GM19035 (cell line): ENCODE results near the gene FBXW11.

ENCODE experiments used
- ATAC-seq: cut with Tn5 transposase; IDR thresholded peaks from one replicate; pipeline ENCODE4 v1.9.1; 2021; ENCODE audit not compliant: unreplicated experiment

Gene FBXW11

DNA sequence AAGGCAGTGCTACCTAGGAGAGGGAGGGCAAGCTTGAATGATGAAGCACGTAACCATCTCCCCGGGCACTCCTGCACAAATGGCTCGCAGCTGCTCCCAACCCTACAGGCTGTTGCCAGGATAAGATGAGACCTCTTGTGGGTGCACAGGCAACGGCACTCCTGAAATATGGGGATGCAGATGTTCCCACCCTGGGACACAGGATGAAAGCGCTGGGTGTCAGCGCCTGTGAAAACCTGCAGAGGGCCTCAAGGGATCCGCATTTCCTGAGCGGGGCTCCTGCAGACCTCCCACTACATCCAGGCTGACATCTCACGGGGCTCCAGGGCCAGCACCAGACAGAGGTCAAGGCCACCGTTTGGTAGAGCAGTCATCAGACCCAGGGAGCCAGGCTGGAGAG, 160.1 kb downstream of the FBXW11 start:
- no peak for ATAC-seq

DNA sequence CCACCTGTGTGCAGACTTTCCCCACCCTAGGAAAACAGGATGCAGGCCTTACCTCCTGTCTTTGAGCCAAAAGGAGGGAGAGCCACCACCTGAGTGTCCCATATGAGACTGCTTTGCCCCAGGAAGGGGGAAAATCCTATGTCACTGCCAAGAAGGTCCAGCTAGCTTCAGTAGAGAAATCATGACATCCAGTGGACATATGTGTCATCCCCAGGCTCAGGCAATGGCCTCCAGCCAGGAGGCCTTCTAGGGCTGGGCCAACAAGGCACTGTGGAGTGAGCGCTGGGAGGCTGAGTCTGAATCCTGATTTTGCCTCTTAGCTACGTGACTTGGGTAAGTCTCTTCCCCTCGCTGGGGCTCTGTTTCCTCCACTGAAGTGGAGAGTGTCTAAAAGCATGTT, 160.6 kb downstream of the FBXW11 start:
- ATAC-seq, result no peak

GRCh38 chr5:171845040-171845630, 161.3 kb downstream of the FBXW11 start:
- no peak for ATAC-seq

GRCh38 chr5:171842777-171843328, 163.6 kb downstream of the FBXW11 start:
- no peak for ATAC-seq

GRCh38 chr5:171841984-171842776, 164.3 kb downstream of the FBXW11 start:
- no peak for ATAC-seq

GRCh38 chr5:171840711-171841522, 165.5 kb downstream of the FBXW11 start:
- ATAC-seq, result no peak

DNA sequence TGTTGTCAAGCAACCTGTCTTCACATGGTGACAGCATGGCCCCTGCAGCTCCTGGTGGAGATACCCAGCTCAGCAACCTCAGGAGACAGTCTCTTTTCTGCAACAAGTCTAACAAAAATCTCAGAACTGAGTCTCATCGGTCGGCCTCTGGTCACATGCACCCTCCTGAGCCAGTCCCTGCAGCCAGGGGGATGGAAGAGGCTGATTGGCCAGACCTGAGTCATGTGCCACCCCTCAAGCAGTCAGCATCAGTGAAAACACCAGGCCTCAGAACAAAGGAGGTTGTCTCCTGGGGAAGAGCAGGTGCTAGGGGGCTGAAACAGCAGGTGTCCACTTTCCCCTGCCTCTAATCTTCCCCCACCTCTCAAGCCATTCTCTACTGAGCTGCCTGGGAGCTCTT, 166.4 kb downstream of the FBXW11 start:
- ATAC-seq, result no peak

GRCh38 chr5:171839112-171839511, 167.3 kb downstream of the FBXW11 start:
- ATAC-seq, result no peak

DNA sequence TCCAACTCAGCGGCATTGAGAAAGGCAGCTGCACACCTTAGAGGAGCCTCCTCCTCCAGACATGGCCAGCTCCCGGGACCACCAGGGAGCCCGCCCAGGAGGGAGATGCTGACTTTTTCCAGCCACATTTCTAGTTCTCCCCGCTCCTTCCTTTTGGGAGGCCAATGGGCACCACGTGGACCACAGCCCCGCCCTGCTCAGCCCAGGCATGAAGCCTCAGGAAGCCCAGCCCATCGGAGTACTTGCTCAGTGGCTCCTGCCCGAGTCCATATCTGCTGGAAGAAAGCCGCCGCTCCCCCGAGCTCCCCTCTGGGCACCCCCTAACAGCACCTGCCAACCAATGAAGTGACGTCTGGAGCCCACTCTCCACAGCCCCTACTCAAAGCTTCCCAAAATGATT, 168.4 kb downstream of the FBXW11 start:
- no peak for ATAC-seq

DNA sequence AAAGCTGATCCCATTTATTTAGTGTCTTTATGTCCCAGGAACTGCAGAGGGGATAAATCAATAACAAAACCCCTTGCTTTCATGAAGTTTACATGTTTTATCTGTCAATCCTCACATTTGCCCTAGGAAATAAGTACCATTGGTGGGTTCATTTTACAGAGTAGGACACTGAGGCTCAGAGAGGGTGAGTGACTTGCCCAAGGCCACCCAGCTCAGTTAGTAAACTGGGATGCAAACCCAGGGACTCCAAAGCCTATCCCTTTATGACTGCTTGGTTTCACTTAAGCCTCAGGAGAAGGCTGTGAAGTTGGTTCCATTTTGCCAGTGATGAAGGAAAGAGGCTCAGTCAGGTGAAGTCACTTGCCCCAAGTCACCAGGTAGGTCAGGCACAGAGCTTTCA, 168.9 kb downstream of the FBXW11 start:
- no peak for ATAC-seq

GRCh38 chr5:171835066-171835465, 171.4 kb downstream of the FBXW11 start:
- ATAC-seq, result no peak

DNA sequence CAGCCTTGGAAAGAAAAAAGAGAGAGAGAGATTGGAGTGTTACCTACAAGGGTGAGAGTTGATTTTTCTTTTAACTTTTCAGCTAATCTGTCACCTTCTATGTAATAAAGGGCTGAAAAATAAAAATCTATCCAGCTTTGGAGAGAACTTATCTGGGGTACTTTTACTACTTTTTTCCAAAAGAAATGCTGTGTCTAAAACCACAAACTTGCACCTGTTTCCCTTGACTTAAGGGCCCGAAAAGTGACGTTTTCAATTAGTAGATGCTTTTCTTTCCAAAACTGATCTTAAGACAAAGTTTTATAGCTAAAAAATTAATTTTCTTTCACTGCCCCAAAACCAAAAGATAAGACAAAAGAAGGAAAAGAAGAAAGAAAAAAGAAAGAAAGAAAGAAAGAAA, 172.0 kb downstream of the FBXW11 start:
- no peak for ATAC-seq

GRCh38 chr5:171832775-171833174, 173.7 kb downstream of the FBXW11 start:
- ATAC-seq, result no peak

- no peak for ATAC-seq
Measured at GRCh38 chr5:171830686-171831085, 175.8 kb downstream of the FBXW11 start.

DNA sequence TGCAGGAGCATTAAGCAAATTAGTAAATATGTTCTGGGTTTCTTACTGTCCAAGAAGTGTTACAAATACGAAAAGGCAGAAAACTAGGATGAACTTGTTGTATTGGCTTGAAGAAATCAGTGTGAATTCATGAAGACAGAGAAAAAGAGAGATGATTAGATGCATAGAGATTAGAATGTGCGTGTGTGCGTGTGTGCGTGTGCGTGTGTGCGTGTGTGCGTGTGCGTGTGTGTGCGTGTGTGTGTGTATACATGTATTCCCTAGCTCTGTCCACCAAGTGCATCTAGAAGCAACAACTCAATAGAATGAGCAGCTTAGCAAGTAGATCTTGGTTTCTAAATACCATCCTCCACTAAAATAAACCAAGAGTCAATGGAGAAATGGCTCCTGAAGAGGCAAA, 179.3 kb downstream of the FBXW11 start:
- no peak for ATAC-seq

GRCh38 chr5:171826132-171826531, 180.3 kb downstream of the FBXW11 start:
- ATAC-seq, result no peak

GRCh38 chr5:171825051-171825450, 181.4 kb downstream of the FBXW11 start:
- ATAC-seq, result no peak

GRCh38 chr5:171823269-171823668, 183.2 kb downstream of the FBXW11 start:
- no peak for ATAC-seq

DNA sequence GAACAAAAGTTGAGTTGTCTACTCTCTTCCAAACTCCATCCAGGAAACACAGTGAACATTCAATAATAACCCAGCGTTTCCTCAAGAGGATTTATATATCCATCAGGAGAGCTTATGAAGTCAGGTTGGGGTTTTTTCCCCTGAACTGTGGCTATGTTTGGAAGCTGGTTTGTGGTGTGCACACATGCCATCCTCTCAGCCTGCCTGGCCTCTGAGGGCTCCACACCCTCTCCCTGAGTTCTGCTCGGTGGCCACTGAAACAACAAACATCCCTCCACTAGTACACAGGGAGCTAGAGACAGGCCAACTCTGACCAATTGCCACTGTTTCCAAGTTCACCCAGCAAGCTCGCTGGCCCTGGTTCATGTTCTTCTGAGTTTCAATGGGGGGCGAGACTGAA, 185.2 kb downstream of the FBXW11 start:
- ATAC-seq, result no peak

- no peak for ATAC-seq
Measured at GRCh38 chr5:171820561-171820960, 185.9 kb downstream of the FBXW11 start.

GRCh38 chr5:171816666-171817065, 189.8 kb downstream of the FBXW11 start:
- no peak for ATAC-seq
